IMR-90 (cell line): Measurements from ENCODE around the gene XPR1. TPM values are rescaled to one million over a fixed set of nuclear protein-coding genes. Genes with fewer than 3 reads are reported as not detected.

Experiments
- ATAC-seq: fragments of 200-7000 bp; cut with Tn5 transposase; 2 replicates; pipeline ENCODE4 v1.9.1; 2020; ENCODE audit warnings: low read depth, mild to moderate bottlenecking, moderate library complexity
- BruUV-seq: library from RNA; stranded (reverse); fragments of 400-500 nt; replicated peaks from 2 replicates; lab custom pipeline; 2021; lab: Mats Ljungman, UMichigan
- CTCF ChIA-PET: fragments of 300-600 bp; formaldehyde crosslinking; extraction: SDS; loops from one replicate; lab custom pipeline; 2021; ENCODE audit warnings: antibody characterized with exemption; lab: Yijun Ruan, JAX
- POLR2A ChIA-PET: fragments of 300-600 bp; sonication (Branson Sonifier 250); formaldehyde crosslinking; loops from one replicate; lab custom pipeline; 2022; ENCODE audit warnings: antibody characterized with exemption; ENCODE audit not compliant: unreplicated experiment; lab: Charles Lee
- DNase-seq: peaks from one replicate; pipeline ENCODE4 v3.0.0; 2013
- H2AFZ ChIP-seq: replicated peaks from 2 replicates; pipeline ENCODE3; 2013; ENCODE audit warnings: low read length, mild to moderate bottlenecking; ENCODE audit not compliant: poor library complexity
- H2AK5ac ChIP-seq: 2 replicates; pipeline ENCODE4 v1.6.1; 2013; ENCODE audit warnings: low read depth, low read length, inconsistent platforms
- H2AK9ac ChIP-seq: replicated peaks from 2 replicates; pipeline ENCODE3; 2013; ENCODE audit warnings: mild to moderate bottlenecking, low read depth, low read length, moderate library complexity; ENCODE audit not compliant: poor library complexity
- H2BK120ac ChIP-seq: 2 replicates; pipeline ENCODE4 v1.6.1; 2013; ENCODE audit warnings: low read depth, low read length, inconsistent platforms
- H2BK15ac ChIP-seq: 3 replicates; pipeline ENCODE4 v1.6.1; 2013; ENCODE audit warnings: low read depth, low read length, inconsistent platforms
- H2BK20ac ChIP-seq: 2 replicates; pipeline ENCODE4 v1.6.1; 2013; ENCODE audit warnings: low read depth, mild to moderate bottlenecking, inconsistent platforms, low read length, moderate library complexity
- H2BK5ac ChIP-seq: 2 replicates; pipeline ENCODE4 v1.6.1; 2013; ENCODE audit warnings: mild to moderate bottlenecking, low read depth, low read length, inconsistent platforms; ENCODE audit not compliant: poor library complexity, severe bottlenecking
- H3K14ac ChIP-seq: replicated peaks from 2 replicates; pipeline ENCODE4 v1.6.1; 2013; ENCODE audit warnings: low read depth, low read length, inconsistent platforms
- H3K18ac ChIP-seq: 2 replicates; pipeline ENCODE4 v1.6.1; 2013; ENCODE audit warnings: low read depth, low read length, control low read depth
- H3K23ac ChIP-seq: 2 replicates; pipeline ENCODE4 v1.6.1; 2013; ENCODE audit warnings: low read depth, low read length, inconsistent platforms
- H3K27ac ChIP-seq: 2 replicates; pipeline ENCODE4 v1.5.1; 2013; ENCODE audit warnings: mild to moderate bottlenecking, control low read depth, low read length; ENCODE audit not compliant: insufficient read depth
- H3K27me3 ChIP-seq: 2 replicates; pipeline ENCODE4 v1.6.1; 2013; ENCODE audit warnings: low read length; ENCODE audit not compliant: control insufficient read depth, insufficient read depth
- H3K36me3 ChIP-seq: 2 replicates; pipeline ENCODE4 v1.6.1; 2013; ENCODE audit warnings: low read length, mixed read lengths; ENCODE audit not compliant: control insufficient read depth, insufficient read depth
- H3K4ac ChIP-seq: 2 replicates; pipeline ENCODE4 v1.6.1; 2013; ENCODE audit warnings: low read depth, low read length, inconsistent platforms
- H3K4me1 ChIP-seq: 2 replicates; pipeline ENCODE4 v1.6.1; 2013; ENCODE audit warnings: low read length, mixed read lengths; ENCODE audit not compliant: control insufficient read depth, insufficient read depth
- H3K4me2 ChIP-seq: 2 replicates; pipeline ENCODE4 v1.6.1; 2013; ENCODE audit warnings: low read depth, mild to moderate bottlenecking, control low read depth, low read length, moderate library complexity
- H3K4me3 ChIP-seq: 2 replicates; pipeline ENCODE4 v1.5.1; 2013; ENCODE audit warnings: low read depth, mild to moderate bottlenecking, control low read depth, low read length, moderate library complexity; ENCODE audit not compliant: insufficient read depth
- H3K56ac ChIP-seq: 2 replicates; pipeline ENCODE4 v1.6.1; 2013; ENCODE audit warnings: low read length, inconsistent platforms; ENCODE audit not compliant: insufficient read depth; ENCODE audit errors: extremely low read depth
- H3K79me1 ChIP-seq, 2 experiments: 2 replicates each; pipeline ENCODE4 v1.6.1; 2013; ENCODE audit warnings: low read length in 2 of 2, inconsistent platforms in 1 of 2, low read depth in 1 of 2
- H3K9ac ChIP-seq: 2 replicates; pipeline ENCODE4 v1.6.1; 2013; ENCODE audit warnings: low read depth, low read length, control low read depth
- H3K9me1 ChIP-seq: 2 replicates; pipeline ENCODE4 v1.6.1; 2013; ENCODE audit warnings: low read length, inconsistent platforms; ENCODE audit not compliant: insufficient read depth
- H3K9me3 ChIP-seq: 2 replicates; pipeline ENCODE4 v1.6.1; 2013; ENCODE audit warnings: low read length; ENCODE audit not compliant: control insufficient read depth, insufficient read depth
- H4K20me1 ChIP-seq: 2 replicates; pipeline ENCODE4 v1.6.1; 2013; ENCODE audit warnings: low read length, inconsistent platforms; ENCODE audit not compliant: insufficient read depth
- H4K5ac ChIP-seq: 2 replicates; pipeline ENCODE4 v1.6.1; 2013; ENCODE audit warnings: mild to moderate bottlenecking, low read depth, low read length, control low read depth
- H4K8ac ChIP-seq, 2 experiments: 2 replicates each; pipeline ENCODE4 v1.6.1; 2013; ENCODE audit warnings: low read depth in 2 of 2, low read length in 2 of 2, control low read depth in 1 of 2, inconsistent platforms in 1 of 2
- H4K91ac ChIP-seq: 2 replicates; pipeline ENCODE4 v1.6.1; 2013; ENCODE audit warnings: low read depth, low read length, inconsistent platforms; ENCODE audit not compliant: insufficient read depth
- BHLHE40 ChIP-seq: fragments of 150-350 bp; IDR thresholded peaks from 2 replicates; pipeline ENCODE4 v1.6.1; 2016; ENCODE audit warnings: mild to moderate bottlenecking, low read depth, low read length
- CEBPB ChIP-seq: IDR thresholded peaks from 2 replicates; pipeline ENCODE4 v1.6.1; 2012; ENCODE audit warnings: low read depth, low read length, improper control_type of control experiment
- CTCF ChIP-seq: conservative IDR thresholded peaks from 2 replicates; pipeline ENCODE4 v1.5.1; 2012; ENCODE audit warnings: mild to moderate bottlenecking, low read depth, low read length, improper control_type of control experiment
- NFE2L2 ChIP-seq: fragments of 150-350 bp; IDR thresholded peaks from 2 replicates; pipeline ENCODE4 v1.6.1; 2016; ENCODE audit warnings: low read depth, mild to moderate bottlenecking, low read length
- RAD21 ChIP-seq: IDR thresholded peaks from 2 replicates; pipeline ENCODE4 v1.6.1; 2012; ENCODE audit warnings: low read length, improper control_type of control experiment
- RCOR1 ChIP-seq: IDR thresholded peaks from 2 replicates; pipeline ENCODE4 v1.6.1; 2012; ENCODE audit warnings: mild to moderate bottlenecking, low read length, improper control_type of control experiment; ENCODE audit not compliant: insufficient replicate concordance
- SMC3 ChIP-seq: fragments of 150-350 bp; IDR thresholded peaks from 2 replicates; pipeline ENCODE4 v1.6.1; 2016; ENCODE audit warnings: low read depth, mild to moderate bottlenecking, antibody characterized with exemption, low read length, moderate library complexity
- USF2 ChIP-seq: fragments of 150-350 bp; IDR thresholded peaks from 2 replicates; pipeline ENCODE4 v1.6.1; 2017; ENCODE audit warnings: mild to moderate bottlenecking, antibody characterized with exemption, low read length, low read depth
- WGBS, 2 experiments: methylation state at CpG; one replicate each; pipeline versions ENCODE4 v1.1.5 to v1.1.7; 2013; ENCODE audit warnings: missing lambda C conversion rate in 2 of 2; ENCODE audit not compliant: insufficient read length in 1 of 2; ENCODE audit errors: extremely low coverage in 2 of 2; 5-methylcytosine and 5-hydroxymethylcytosine counted together
- dilution Hi-C: fragments of 300-500 bp; cut with HindIII; formaldehyde crosslinking; loops from one replicate; pipeline ENCODE4 v1.14.3; 2018; ENCODE audit warnings: low sequenced_read_pairs; ENCODE audit not compliant: unreplicated experiment
- in situ Hi-C: fragments of 300-500 bp; cut with MboI; formaldehyde crosslinking; loops from 3 replicates; pipeline ENCODE4 v1.14.3; 2019; ENCODE audit warnings: low sequenced_read_pairs, inconsistent platforms, mixed read lengths
- intact Hi-C: fragments of 100-400 bp; cut with micrococcal nuclease; formaldehyde crosslinking; loops from 2 replicates; pipeline ENCODE4 v1.10.0; 2022
- polyA plus RNA-seq, 3 experiments: library from polyadenylated mRNA; depleted of rRNA; stranded (reverse); fragments of >200 nt; gene quantifications; 2 replicates each; pipeline ENCODE4 v1.2.3, GENCODE V29; 2012; ENCODE audit warnings: low replicate concordance in 1 of 3
- total RNA-seq: library from RNA; depleted of rRNA; stranded (reverse); fragments of >200 nt; gene quantifications from 2 replicates; pipeline ENCODE4 v1.2.3, GENCODE V29; 2012

Gene XPR1
- total and polyA plus RNA-seq, 2 of the 4 experiments (the other 2 are of a cell fraction), result 11.8 to 25.1 TPM

- Histone ChIP-seq H3K14ac (no peak overlapping the region), H2BK15ac (no peak overlapping the region), H2AK5ac (no peak overlapping the region), H3K4me2 (no peak overlapping the region), H3K23ac (no peak overlapping the region), H3K56ac (no peak overlapping the region), H4K5ac (no peak overlapping the region), H3K18ac (no peak overlapping the region), H3K27me3 (no peaks in the 10 kb centered on the region), H3K36me3 (peaks cover 1% of the 10 kb centered on the region; the same call in 1 of the 2 replicates), H2BK5ac (no peak overlapping the region), H4K91ac (no peak overlapping the region), H2BK20ac (no peak overlapping the region), H3K4me3 (no peak overlapping the region), H2AFZ (no peak overlapping the region), H3K4me1 (no peaks in the 10 kb centered on the region), H3K9me1 (no peaks in the 10 kb centered on the region), H4K20me1 (no peaks in the 10 kb centered on the region), H4K8ac (no peak overlapping the region), H2AK9ac (no peak overlapping the region), H3K27ac (no peak overlapping the region), H3K79me1 (no peaks in the 10 kb centered on the region), H3K9ac (no peak overlapping the region), H3K4ac (no peak overlapping the region), H3K9me3 (no peaks in the 10 kb centered on the region), H2BK120ac (no peak overlapping the region)
- intact Hi-C loops, result no loop called here
- no CpG with 5 or more reads among the region's 7 CpGs for WGBS, 2 experiments
- dilution Hi-C loops, result no loop called here
- TF ChIP-seq BHLHE40 (no peak), RCOR1 (no peak), SMC3 (no peak), CEBPB (no peak), NFE2L2 (no peak), CTCF (no peak), USF2 (no peak), RAD21 (no peak)
- CTCF ChIA-PET, result interaction anchor here (1.2 kb wide), 1 partner anchor 12 kb away, joined by 3 read pairs; no protein-coding TSS in a partner anchor
- ATAC-seq (no peak), DNase-seq (no peak)
- POLR2A ChIA-PET, result no interaction called here
- in situ Hi-C loops, result no loop called here
- no TSS peak for BruUV-seq
Observed at GRCh38 chr1:180887841-180888240, 256.0 kb downstream of the XPR1 start.
